ENCODE results near the gene FBLIM1. TPM values are rescaled to one million over a fixed set of nuclear protein-coding genes. Genes with fewer than 3 reads are reported as not detected.

FBLIM1 gene
- total and polyA plus RNA-seq, 7 experiments from 2014 or later: 0.27 to 0.54 (median 0.41) TPM; not detected in 4

GRCh38 chr1:15726508-15726907 is 32.1 kb upstream of the FBLIM1 start:
- Mint-ChIP-seq H3K9me3 (no peaks in the 10 kb centered on the region), H3K36me3 (peaks cover 0 to 31% (median 3%) of the 10 kb centered on the region in 5 donors), H3K27ac (no peak overlapping the region), H3K27me3 (no peaks in the 10 kb centered on the region), H3K4me1 (no peaks in the 10 kb centered on the region), H3K4me3 (no peak overlapping the region)
- POLR2A ChIA-PET: no interaction called here
- ATAC-seq (no peak), DNase-seq (no peak)
- Histone ChIP-seq H3K27me3 (ENCODE audit: control insufficient read depth in 2 of 2, insufficient read depth in 2 of 2, low read length in 2 of 2) (no peaks in the 10 kb centered on the region), H3K27ac (ENCODE audit: low read depth, low read length) (no peak overlapping the region), H3K4me3 (ENCODE audit: low read length) (no peak overlapping the region), H3K36me3 (ENCODE audit: control insufficient read depth in 2 of 3, insufficient read depth in 3 of 3, low read length in 3 of 3) (peaks cover 0 to 91% (median 4%) of the 10 kb centered on the region in 3 experiments), H3K9me3 (ENCODE audit: control insufficient read depth in 2 of 3, low read length in 3 of 3) (no peaks in the 10 kb centered on the region), H3K4me1 (ENCODE audit: control insufficient read depth in 2 of 2, insufficient read depth in 2 of 2, low read length in 2 of 2) (no peaks in the 10 kb centered on the region)
- intact Hi-C loops (cut with micrococcal nuclease): no loop called here
- CTCF ChIA-PET: no interaction called here

- ATAC-seq: no peak
Observed at GRCh38 chr1:15727021-15727420, 31.6 kb upstream of the FBLIM1 start.

GRCh38 chr1:15727424-15727823 is 31.2 kb upstream of the FBLIM1 start:
- Mint-ChIP-seq H3K4me1 (no peaks in the 10 kb centered on the region), H3K27ac (peak overlapping the region in 1 of 9 donors; percentile 1), H3K36me3 (peaks cover 0 to 33% (median 3%) of the 10 kb centered on the region in 5 donors), H3K9me3 (no peaks in the 10 kb centered on the region), H3K27me3 (no peaks in the 10 kb centered on the region), H3K4me3 (no peak overlapping the region)
- Histone ChIP-seq H3K27ac (ENCODE audit: low read depth, low read length) (no peak overlapping the region), H3K27me3 (ENCODE audit: control insufficient read depth in 2 of 2, insufficient read depth in 2 of 2, low read length in 2 of 2) (no peaks in the 10 kb centered on the region), H3K36me3 (ENCODE audit: control insufficient read depth in 2 of 3, insufficient read depth in 3 of 3, low read length in 3 of 3) (peaks cover 0 to 93% (median 7%) of the 10 kb centered on the region in 3 experiments), H3K4me3 (ENCODE audit: low read length) (no peak overlapping the region), H3K9me3 (ENCODE audit: control insufficient read depth in 2 of 3, low read length in 3 of 3) (no peaks in the 10 kb centered on the region), H3K4me1 (ENCODE audit: control insufficient read depth in 2 of 2, insufficient read depth in 2 of 2, low read length in 2 of 2) (no peaks in the 10 kb centered on the region)
- intact Hi-C loops (cut with micrococcal nuclease): no loop called here
- no peak for ATAC-seq
- DNase-seq: no peak
- CTCF ChIA-PET: no interaction called here
- POLR2A ChIA-PET: no interaction called here

More at GRCh38 chr1:15727021-15727420, 31.6 kb upstream of the FBLIM1 start:
- Histone ChIP-seq H3K4me1 (ENCODE audit: control insufficient read depth in 2 of 2, insufficient read depth in 2 of 2, low read length in 2 of 2) (no peaks in the 10 kb centered on the region), H3K4me3 (ENCODE audit: low read length) (no peak overlapping the region), H3K9me3 (ENCODE audit: control insufficient read depth in 2 of 3, low read length in 3 of 3) (no peaks in the 10 kb centered on the region), H3K36me3 (ENCODE audit: control insufficient read depth in 2 of 3, insufficient read depth in 3 of 3, low read length in 3 of 3) (peaks cover 0 to 92% (median 7%) of the 10 kb centered on the region in 3 experiments), H3K27ac (ENCODE audit: low read depth, low read length) (no peak overlapping the region), H3K27me3 (ENCODE audit: control insufficient read depth in 2 of 2, insufficient read depth in 2 of 2, low read length in 2 of 2) (no peaks in the 10 kb centered on the region)
- peaks cover 0 to 31% (median 3%) of the 10 kb centered on the region in 5 donors for H3K36me3 Mint-ChIP-seq
- intact Hi-C loops (cut with micrococcal nuclease): no loop called here
- no peaks in the 10 kb centered on the region for H3K9me3 Mint-ChIP-seq
- DNase-seq: no peak
- no peaks in the 10 kb centered on the region for H3K27me3 Mint-ChIP-seq
- H3K4me3 Mint-ChIP-seq: no peak overlapping the region
- CTCF ChIA-PET: no interaction called here
- no peaks in the 10 kb centered on the region for H3K4me1 Mint-ChIP-seq
- H3K27ac Mint-ChIP-seq: no peak overlapping the region
- POLR2A ChIA-PET: no interaction called here

- Histone ChIP-seq H3K36me3 (ENCODE audit: control insufficient read depth in 2 of 3, insufficient read depth in 3 of 3, low read length in 3 of 3) (peaks cover 0 to 94% (median 7%) of the 10 kb centered on the region in 3 experiments), H3K27me3 (ENCODE audit: control insufficient read depth in 2 of 2, insufficient read depth in 2 of 2, low read length in 2 of 2) (no peaks in the 10 kb centered on the region), H3K9me3 (ENCODE audit: control insufficient read depth in 2 of 3, low read length in 3 of 3) (no peaks in the 10 kb centered on the region), H3K4me1 (ENCODE audit: control insufficient read depth in 2 of 2, insufficient read depth in 2 of 2, low read length in 2 of 2) (no peaks in the 10 kb centered on the region), H3K4me3 (ENCODE audit: low read length) (no peak overlapping the region), H3K27ac (ENCODE audit: low read depth, low read length) (no peak overlapping the region)
- no peaks in the 10 kb centered on the region for H3K27me3 Mint-ChIP-seq
- H3K4me3 Mint-ChIP-seq: no peak overlapping the region
- no peaks in the 10 kb centered on the region for H3K9me3 Mint-ChIP-seq
- H3K36me3 Mint-ChIP-seq: peaks cover 0 to 28% (median 0%) of the 10 kb centered on the region in 5 donors
- ATAC-seq: no peak
- H3K4me1 Mint-ChIP-seq: no peaks in the 10 kb centered on the region
- POLR2A ChIA-PET: no interaction called here
- no peak overlapping the region for H3K27ac Mint-ChIP-seq
- intact Hi-C loops (cut with micrococcal nuclease): no loop called here
- CTCF ChIA-PET: no interaction called here
- no peak for DNase-seq
Observed at GRCh38 chr1:15727866-15728534, 30.6 kb upstream of the FBLIM1 start.

GRCh38 chr1:15728937-15729657 is 29.5 kb upstream of the FBLIM1 start:
- Mint-ChIP-seq H3K36me3 (peaks cover 0 to 34% (median 0%) of the 10 kb centered on the region in 5 donors), H3K4me1 (no peaks in the 10 kb centered on the region), H3K9me3 (no peaks in the 10 kb centered on the region), H3K27me3 (no peaks in the 10 kb centered on the region), H3K27ac (peak overlapping the region in 1 of 9 donors; percentile 51), H3K4me3 (no peak overlapping the region)
- ATAC-seq (no peak), DNase-seq (no peak)
- Histone ChIP-seq H3K4me3 (ENCODE audit: low read length) (no peak overlapping the region), H3K4me1 (ENCODE audit: control insufficient read depth in 2 of 2, insufficient read depth in 2 of 2, low read length in 2 of 2) (no peaks in the 10 kb centered on the region), H3K9me3 (ENCODE audit: control insufficient read depth in 2 of 3, low read length in 3 of 3) (no peaks in the 10 kb centered on the region), H3K36me3 (ENCODE audit: control insufficient read depth in 2 of 3, insufficient read depth in 3 of 3, low read length in 3 of 3) (peaks cover 0 to 95% (median 7%) of the 10 kb centered on the region in 3 experiments), H3K27me3 (ENCODE audit: control insufficient read depth in 2 of 2, insufficient read depth in 2 of 2, low read length in 2 of 2) (no peaks in the 10 kb centered on the region), H3K27ac (ENCODE audit: low read depth, low read length) (no peak overlapping the region)
- ChIA-PET CTCF (no interaction called here), POLR2A (no interaction called here)
- intact Hi-C loops (cut with micrococcal nuclease): no loop called here

GRCh38 chr1:15730423-15730822 is 28.2 kb upstream of the FBLIM1 start:
- H3K27ac ChIP-seq (ENCODE audit: low read depth, low read length): no peak overlapping the region
- no peak overlapping the region for H3K4me3 ChIP-seq (ENCODE audit: low read length)
- intact Hi-C loops (cut with micrococcal nuclease): no loop called here
- ATAC-seq (no peak), DNase-seq (no peak)
- H3K4me3 Mint-ChIP-seq: no peak overlapping the region
- CTCF ChIA-PET: no interaction called here
- POLR2A ChIA-PET: no interaction called here
- H3K9me3 Mint-ChIP-seq: no peaks in the 10 kb centered on the region
- no peaks in the 10 kb centered on the region for H3K4me1 Mint-ChIP-seq
- peaks cover 0 to 94% (median 7%) of the 10 kb centered on the region in 3 experiments for H3K36me3 ChIP-seq (ENCODE audit: control insufficient read depth in 2 of 3, insufficient read depth in 3 of 3, low read length in 3 of 3)
- H3K4me1 ChIP-seq (ENCODE audit: control insufficient read depth in 2 of 2, insufficient read depth in 2 of 2, low read length in 2 of 2): no peaks in the 10 kb centered on the region
- no peaks in the 10 kb centered on the region for H3K27me3 Mint-ChIP-seq
- no peak overlapping the region for H3K27ac Mint-ChIP-seq
- H3K27me3 ChIP-seq (ENCODE audit: control insufficient read depth in 2 of 2, insufficient read depth in 2 of 2, low read length in 2 of 2): no peaks in the 10 kb centered on the region
- peaks cover 0 to 34% (median 0%) of the 10 kb centered on the region in 5 donors for H3K36me3 Mint-ChIP-seq
- H3K9me3 ChIP-seq (ENCODE audit: control insufficient read depth in 2 of 3, low read length in 3 of 3): no peaks in the 10 kb centered on the region

- no peaks in the 10 kb centered on the region for H3K4me1 Mint-ChIP-seq
- Histone ChIP-seq H3K27ac (ENCODE audit: low read depth, low read length) (no peak overlapping the region), H3K4me1 (ENCODE audit: control insufficient read depth in 2 of 2, insufficient read depth in 2 of 2, low read length in 2 of 2) (no peaks in the 10 kb centered on the region), H3K27me3 (ENCODE audit: control insufficient read depth in 2 of 2, insufficient read depth in 2 of 2, low read length in 2 of 2) (no peaks in the 10 kb centered on the region), H3K9me3 (ENCODE audit: control insufficient read depth in 2 of 3, low read length in 3 of 3) (no peaks in the 10 kb centered on the region), H3K36me3 (ENCODE audit: control insufficient read depth in 2 of 3, insufficient read depth in 3 of 3, low read length in 3 of 3) (peaks cover 0 to 89% (median 7%) of the 10 kb centered on the region in 3 experiments), H3K4me3 (ENCODE audit: low read length) (no peak overlapping the region)
- POLR2A ChIA-PET: no interaction called here
- peaks cover 0 to 31% (median 0%) of the 10 kb centered on the region in 5 donors for H3K36me3 Mint-ChIP-seq
- CTCF ChIA-PET: no interaction called here
- ATAC-seq (no peak), DNase-seq (no peak)
- no peaks in the 10 kb centered on the region for H3K27me3 Mint-ChIP-seq
- no peak overlapping the region for H3K4me3 Mint-ChIP-seq
- intact Hi-C loops (cut with micrococcal nuclease): no loop called here
- H3K27ac Mint-ChIP-seq: no peak overlapping the region
- no peaks in the 10 kb centered on the region for H3K9me3 Mint-ChIP-seq
Observed at GRCh38 chr1:15730936-15731335, 27.7 kb upstream of the FBLIM1 start.

All from naive thymus-derived CD4-positive, alpha-beta T cell (primary cell).